GM21737 (cell line): ENCODE results near the gene CRELD2.

ENCODE experiments used
- ATAC-seq: cut with Tn5 transposase; IDR thresholded peaks from one replicate; pipeline ENCODE4 v1.9.1; 2021; ENCODE audit warnings: mild to moderate bottlenecking, moderate library complexity; ENCODE audit not compliant: unreplicated experiment

Gene CRELD2

DNA sequence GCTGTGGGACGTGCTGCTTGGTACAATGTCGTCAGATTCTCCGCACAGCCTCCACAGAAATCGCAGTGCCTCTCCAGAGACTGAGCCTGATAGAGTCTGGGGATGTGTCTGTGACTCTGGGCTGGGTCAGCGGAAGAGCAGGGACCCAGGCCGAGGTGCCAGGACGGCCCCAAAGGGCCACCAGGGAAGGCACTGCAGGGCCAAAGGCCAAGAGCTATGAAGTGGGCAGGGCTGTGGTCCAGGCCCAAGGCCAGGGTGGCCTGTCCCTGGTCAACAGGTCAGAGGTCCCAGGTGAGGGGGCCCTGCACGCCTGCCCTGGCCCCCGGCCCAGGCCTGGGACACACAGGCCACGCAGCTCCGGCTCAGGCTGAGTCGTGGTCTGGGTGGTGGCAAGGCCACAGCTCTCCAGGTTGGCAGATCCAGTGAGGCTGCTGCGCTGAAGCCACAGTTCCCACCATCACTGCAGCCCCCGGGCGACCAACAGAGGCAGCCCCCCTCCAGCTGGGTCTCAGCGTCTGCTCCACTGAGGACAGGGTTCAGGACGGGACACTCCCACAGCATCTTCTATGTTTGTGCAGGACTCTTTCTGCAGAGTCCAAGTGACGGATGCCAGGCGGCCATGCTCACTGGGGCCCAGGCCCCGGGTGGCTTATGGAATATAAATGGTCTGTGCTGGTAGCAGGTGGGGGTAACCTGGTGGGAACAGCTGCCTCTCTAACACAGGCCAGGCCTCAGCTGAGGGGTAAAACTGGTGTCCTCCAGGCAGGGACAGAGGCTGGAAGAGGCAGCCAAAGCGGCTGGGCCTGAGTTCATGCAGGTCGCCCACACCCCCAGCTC, 37.4 kb downstream of the CRELD2 start:
- no peak for ATAC-seq

DNA sequence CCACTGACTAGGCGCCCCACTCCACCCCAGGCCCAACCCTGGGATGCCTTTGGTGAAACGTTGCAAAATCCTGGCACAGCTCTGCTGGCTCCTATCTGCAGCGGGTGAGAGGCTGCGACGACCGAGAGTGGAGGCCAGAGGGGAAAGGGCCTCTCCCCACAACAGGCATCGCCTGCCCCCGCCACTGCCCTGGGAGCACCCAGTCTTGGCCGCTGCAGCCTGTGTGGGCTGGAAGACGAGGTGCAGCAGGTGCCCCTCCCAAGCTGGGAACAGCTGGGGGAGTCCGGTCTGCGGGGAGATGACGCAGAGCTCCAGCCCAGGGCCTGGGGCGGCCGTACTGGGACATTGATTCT, 38.0 kb downstream of the CRELD2 start:
- ATAC-seq, result no peak

DNA sequence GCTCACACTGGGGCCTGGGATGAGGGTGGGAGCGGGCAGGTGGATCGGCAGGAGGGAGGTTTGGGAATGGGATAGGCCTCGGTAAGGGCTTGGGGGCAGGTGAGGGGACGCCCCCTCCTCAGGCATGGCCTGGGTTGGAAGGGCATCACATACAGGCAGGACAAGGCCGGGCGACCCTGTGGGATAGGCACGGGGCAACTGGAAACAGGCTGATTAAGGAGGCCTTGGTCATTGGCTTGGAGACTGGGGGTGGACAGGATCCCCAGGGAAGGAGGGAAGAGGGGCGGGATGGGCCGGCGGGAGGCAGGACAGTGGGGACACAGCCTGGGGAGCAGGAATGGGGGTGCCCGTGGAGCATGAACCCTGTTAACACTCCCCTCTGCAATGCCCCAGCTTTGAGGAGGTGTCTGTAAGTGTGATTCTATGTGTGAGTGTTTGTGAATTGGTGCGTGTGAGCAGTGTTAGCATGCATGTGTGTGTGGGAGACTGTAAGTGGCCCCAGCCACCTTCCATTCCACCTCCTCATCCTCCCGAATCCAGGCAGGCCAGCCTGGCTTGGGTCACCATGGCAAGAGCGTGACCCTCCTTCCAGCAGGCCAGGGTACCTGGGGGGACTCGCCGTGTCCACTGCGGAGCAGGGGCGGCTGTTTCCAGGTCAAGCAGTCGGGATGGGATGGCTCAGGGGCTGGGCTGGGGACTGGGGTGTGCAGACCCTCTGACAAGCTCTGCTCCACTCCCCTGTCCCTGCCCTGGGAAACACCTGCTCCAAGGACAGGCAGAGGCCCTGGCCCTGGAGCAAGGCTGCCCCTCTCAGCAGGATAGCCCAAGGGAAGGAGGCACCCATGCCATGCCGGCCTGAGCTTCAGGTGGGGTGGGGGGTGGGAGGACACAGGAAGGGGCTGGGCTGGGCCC, 38.7 kb downstream of the CRELD2 start:
- no peak for ATAC-seq

DNA sequence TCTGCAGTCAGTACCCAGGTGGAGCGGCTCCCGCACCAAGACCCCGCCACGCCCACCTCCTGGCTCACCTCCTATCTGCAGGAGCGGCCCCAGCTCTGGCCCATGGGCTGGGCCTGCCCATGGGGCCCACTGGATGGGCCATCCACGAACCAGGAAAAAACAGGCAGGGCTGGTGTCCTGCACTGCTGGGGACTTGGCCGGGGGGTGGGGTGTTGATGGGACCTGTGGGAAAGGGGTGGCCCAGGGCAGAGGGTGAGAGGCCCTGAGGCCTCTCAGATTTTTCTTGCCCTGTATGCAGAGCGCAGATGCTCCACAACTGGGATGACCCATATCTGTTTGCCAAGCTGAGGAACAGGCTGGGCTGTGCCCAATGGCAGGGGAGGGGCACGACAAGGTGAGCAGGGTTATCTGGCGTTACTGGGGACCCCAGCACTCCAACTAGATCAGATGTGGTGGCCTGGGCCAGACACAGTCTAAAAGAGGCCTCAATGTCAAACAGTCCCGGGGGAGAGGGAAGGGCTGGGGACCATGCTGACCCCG, 39.5 kb downstream of the CRELD2 start:
- ATAC-seq, result no peak

DNA sequence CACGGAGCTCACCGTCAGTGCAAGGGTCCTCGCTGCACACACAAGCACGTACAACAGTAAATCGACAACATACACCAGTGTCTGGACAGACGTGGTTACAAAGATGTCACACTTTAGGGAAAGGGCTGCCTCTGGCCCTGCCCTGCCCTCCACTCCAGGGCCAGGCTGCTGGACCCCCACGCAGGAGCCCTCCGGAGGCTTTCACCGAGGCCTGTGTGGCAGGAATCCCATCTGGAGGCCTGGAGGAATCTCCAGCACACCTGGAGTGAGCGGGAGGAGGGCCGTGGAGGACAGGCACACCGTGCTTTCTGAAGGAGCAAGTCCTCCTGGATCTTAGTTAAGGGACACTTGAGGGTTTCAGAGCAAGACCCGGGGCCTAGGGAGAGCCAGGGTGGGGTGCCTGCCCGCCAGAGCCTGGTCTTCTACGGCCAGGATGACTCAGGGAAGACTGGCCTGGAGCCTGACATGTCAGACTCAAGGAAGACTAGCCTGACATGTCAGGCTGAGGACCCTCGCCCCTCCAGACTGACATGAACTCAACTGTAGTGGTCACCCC, 40.0 kb downstream of the CRELD2 start:
- ATAC-seq, result no peak

DNA sequence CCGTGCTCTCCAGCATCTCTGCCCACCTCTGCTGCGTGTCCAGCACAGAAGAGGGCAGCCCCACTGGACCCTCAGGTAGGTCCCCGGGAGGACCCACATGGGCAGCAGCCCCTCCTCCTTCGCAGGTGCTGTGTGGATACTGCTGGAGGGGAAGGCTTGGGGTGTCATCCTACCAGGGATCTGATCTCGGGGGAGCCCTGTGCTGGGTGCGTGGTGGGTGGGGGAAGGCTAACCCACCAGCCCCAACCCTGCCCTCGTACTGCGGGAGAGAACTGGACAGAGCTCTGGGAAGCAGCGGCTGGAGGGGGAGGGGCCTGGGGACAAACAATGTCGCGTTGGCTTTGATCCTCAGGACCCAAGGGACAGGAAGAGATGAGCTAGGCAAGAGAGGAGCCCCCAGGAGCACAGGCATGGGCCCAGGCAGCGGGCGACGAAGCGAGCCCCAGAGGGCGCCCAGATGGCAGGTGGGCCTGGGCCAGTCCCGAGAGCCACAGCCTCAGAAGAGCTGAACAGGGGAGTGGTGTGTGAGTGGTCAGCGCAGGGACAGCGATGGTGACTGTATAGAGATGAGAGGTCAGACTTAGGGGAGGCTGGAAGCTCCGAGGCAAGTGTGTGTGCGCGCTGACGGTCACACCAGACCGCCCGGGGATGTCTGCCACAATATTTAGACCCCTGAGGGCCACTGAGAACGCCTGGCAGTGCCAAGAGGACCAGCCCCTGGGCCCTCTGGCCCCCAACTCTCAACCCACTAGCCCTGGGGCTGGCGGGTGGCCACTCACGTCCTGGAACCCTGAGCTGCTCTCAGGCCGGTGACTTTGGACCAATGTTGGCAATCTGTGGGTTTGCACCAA, 40.7 kb downstream of the CRELD2 start:
- no peak for ATAC-seq

DNA sequence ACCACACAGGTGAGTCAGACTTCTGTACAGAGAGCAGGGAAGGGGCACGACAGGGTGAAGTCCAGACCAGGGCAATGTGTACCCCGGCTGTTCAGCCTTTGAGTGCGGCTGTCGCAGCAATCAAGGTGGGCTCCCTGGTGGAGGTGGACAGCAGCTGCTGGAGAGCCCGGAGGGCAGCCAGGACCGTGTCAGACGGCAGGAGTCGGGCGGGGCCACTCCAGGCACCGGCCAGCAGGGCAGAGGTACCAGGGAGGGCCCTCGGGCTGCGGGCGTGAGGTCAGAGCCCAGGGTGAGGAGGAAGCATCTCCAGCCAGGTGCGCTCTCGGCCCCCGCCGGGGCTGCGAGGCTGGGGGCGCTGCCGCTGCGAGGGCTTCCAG, 41.3 kb downstream of the CRELD2 start:
- no peak for ATAC-seq

DNA sequence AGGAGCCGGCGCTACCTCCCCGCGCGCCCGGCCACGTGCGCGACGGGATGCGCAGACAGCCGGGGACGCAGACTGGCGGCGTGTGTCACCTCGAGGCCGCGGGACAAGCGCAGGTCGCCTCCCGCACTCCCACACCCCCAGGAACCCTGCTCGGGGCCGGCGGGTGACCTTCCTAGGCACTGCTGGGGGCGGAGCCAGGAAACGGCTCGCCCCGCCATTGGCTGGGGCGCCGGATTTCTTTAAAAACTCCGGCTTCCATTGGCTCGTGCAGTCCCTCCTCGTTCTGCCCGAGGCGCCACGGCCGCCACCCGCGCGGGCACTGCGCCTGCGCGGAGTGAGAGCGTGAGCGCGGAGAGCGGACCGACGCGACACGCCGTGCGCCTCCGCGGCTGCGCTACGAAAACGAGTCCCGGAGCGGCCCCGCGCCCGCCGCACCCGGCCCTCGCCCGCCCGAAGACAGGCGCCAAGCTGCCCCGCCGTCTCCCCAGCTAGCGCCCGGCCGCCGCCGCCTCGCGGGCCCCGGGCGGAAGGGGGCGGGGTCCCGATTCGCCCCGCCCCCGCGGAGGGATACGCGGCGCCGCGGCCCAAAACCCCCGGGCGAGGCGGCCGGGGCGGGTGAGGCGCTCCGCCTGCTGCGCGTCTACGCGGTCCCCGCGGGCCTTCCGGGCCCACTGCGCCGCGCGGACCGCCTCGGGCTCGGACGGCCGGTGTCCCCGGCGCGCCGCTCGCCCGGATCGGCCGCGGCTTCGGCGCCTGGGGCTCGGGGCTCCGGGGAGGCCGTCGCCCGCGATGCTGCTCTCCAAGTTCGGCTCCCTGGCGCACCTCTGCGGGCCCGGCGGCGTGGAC, 41.9 kb downstream of the CRELD2 start, which contains the start of gene PIM3:
Gene PIM3, plus strand, starts transcription at position 614 of the 846 bp plus-strand sequence. Its CDS starts 176 bp downstream, at position 790.
- ATAC-seq, result peak; percentile 50

DNA sequence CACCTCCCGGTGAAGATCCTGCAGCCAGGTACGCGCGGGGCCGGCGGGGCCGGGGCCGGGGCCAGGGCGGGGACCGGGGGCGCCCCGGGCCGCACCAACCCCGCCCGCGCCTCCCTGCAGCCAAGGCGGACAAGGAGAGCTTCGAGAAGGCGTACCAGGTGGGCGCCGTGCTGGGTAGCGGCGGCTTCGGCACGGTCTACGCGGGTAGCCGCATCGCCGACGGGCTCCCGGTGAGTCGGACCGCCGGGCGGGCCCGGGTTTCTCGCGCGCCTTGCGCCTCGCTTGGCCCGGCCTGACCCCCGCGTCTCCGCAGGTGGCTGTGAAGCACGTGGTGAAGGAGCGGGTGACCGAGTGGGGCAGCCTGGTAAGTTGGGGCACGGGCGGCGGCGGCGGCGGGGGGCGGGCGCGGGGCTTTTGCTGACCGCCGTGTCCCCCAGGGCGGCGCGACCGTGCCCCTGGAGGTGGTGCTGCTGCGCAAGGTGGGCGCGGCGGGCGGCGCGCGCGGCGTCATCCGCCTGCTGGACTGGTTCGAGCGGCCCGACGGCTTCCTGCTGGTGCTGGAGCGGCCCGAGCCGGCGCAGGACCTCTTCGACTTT, 42.7 kb downstream of the CRELD2 start:
- ATAC-seq, result no peak

DNA sequence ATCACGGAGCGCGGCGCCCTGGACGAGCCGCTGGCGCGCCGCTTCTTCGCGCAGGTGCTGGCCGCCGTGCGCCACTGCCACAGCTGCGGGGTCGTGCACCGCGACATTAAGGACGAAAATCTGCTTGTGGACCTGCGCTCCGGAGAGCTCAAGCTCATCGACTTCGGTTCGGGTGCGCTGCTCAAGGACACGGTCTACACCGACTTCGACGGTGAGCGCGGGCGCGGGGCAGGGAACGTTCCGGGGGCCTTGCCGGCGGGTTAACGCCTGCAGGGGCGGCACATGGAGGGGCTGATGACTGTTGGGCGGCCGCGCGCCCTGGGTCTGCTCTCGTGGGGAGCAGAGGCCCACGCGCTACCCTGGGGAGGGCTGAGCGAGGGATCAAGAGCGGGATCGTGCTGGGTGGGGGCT, 43.2 kb downstream of the CRELD2 start:
- ATAC-seq, result no peak

DNA sequence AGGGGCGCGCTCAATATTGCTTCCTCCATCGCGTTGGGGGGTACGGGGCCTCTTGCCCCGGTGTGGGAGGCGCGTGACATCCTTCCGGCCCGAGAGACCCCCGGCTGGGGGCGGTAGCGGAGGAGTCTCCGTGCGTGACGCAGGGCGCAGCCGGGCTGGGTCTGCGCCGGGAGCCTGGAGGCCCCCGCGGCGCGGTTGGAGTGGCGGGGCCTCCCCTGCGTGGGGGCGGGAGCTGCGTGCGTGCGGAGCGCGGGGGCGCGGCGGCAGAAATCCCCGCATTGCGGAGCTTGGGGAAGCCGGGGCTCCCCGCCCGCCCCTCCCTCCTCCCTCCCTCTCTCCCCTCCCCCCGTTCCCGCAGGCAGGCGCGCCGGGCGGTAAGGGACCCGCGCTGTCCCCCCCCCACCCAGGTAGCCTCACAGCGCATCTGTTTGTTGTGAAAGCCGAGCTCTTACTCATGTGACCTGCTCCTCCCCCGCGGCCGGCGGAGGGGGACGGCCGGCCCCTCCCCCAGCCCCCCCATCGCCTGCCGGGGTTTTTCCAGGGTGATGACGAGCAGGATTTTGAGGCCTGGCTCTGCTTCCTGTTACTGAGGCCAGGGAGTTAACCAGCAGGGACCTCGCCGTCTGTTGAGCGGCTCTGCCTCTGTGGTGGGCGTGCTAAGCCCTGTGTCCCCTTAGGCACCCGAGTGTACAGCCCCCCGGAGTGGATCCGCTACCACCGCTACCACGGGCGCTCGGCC, 43.7 kb downstream of the CRELD2 start:
- ATAC-seq, result no peak

DNA sequence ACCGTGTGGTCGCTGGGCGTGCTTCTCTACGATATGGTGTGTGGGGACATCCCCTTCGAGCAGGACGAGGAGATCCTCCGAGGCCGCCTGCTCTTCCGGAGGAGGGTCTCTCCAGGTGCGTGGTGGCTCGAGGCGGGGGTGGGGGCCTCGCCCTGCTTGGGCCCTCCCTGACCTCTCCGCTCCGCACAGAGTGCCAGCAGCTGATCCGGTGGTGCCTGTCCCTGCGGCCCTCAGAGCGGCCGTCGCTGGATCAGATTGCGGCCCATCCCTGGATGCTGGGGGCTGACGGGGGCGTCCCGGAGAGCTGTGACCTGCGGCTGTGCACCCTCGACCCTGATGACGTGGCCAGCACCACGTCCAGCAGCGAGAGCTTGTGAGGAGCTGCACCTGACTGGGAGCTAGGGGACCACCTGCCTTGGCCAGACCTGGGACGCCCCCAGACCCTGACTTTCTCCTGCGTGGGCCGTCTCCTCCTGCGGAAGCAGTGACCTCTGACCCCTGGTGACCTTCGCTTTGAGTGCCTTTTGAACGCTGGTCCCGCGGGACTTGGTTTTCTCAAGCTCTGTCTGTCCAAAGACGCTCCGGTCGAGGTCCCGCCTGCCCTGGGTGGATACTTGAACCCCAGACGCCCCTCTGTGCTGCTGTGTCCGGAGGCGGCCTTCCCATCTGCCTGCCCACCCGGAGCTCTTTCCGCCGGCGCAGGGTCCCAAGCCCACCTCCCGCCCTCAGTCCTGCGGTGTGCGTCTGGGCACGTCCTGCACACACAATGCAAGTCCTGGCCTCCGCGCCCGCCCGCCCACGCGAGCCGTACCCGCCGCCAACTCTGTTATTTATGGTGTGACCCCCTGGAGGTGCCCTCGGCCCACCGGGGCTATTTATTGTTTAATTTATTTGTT, 44.6 kb downstream of the CRELD2 start:
- ATAC-seq, result no peak

DNA sequence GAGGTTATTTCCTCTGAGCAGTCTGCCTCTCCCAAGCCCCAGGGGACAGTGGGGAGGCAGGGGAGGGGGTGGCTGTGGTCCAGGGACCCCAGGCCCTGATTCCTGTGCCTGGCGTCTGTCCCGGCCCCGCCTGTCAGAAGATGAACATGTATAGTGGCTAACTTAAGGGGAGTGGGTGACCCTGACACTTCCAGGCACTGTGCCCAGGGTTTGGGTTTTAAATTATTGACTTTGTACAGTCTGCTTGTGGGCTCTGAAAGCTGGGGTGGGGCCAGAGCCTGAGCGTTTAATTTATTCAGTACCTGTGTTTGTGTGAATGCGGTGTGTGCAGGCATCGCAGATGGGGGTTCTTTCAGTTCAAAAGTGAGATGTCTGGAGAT, 45.2 kb downstream of the CRELD2 start:
- ATAC-seq, result no peak

DNA sequence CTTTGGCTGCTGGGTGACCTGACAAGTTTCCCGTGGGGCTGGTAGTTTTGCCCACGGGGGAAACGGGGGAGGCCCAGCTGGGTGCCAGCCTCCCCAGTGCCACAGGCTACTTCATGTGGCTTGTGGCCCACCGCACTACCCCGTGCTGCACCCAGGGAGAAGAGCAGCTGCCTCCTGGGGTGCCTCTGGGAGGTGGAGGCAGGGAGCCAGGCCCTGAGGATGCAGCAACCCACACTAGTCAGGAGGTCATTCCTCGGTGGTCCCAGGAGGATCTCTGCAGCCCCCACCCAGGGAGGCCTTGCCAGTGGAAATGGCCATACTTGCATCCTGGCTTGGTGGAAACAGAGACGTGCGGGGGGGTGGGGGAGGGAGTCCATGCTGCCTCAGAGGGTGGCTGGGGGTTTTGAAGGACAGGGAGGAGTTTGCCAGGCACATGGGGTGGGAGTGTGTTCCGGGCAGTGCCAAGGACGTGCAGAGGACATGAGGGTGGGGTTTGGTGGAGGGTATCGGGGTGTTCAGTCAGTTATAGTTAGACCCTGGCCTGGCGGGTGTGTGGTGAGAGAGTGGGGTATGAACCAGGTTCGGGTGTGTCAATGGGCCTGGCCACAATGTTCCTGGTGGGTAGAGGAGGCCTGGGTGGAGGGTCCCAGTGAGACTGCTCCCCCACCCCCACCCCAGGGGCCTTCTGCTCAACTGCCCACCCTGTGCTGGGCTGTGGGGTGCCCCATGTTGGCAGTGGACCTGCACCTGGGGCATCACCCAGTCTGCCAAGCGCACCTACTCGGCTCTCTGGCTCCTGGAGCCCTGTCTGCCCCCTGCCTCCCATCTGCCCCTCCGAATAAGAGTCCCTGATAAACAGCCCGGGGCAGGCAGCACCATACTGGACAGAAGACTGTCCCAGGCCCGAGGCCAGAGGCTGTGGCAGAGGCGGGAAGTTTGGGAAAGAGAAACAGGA, 46.0 kb downstream of the CRELD2 start:
- no peak for ATAC-seq

DNA sequence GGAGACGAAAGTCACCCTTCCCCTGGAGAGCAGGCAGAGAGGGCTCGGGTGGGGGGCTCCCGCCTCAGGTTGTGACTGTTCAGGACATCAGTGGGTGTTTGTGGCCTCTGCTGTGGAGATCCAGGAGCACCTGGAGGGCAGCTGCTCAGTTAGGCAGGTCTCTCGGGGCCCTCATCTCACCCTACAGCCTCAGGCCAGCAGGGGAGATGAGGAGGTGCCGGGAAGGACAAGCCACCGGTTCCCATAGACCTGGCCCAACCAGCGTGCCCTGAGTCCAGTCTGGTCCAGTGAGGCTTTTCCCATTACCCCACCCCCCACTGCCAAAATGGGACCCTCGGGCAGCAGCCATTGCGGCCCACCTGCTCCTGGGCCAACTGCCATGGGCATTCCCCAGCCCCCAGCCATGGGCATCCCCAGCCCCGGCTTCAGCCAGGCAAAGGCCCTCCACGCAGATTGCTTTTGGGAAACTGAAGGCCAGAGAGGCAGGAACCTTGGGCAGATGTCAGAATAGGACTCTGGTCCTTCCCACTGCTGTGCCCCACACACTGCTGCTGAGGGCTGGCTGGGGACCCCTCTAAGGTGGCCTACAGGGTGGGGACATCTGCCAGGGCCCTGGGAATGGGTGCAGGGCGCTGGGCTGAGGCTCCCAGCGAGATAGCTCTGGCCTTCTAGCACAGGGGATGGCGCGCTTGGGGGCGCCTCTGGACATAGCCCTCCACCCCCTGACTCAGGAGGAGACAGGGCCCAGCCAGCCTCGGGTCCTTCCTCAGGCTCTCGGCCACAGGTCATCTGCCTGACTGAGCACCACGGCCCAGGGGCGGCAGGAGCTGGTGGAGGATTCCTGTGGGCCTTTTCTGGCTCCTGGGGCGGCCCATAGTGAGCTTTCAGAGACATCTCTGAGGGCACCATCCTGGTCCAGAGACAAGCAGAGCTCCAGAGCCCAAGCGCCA, 46.9 kb downstream of the CRELD2 start:
- no peak for ATAC-seq
